HepG2 (cell line): ENCODE data around the gene POFUT1. TPM values are rescaled to one million over a fixed set of nuclear protein-coding genes. Genes with fewer than 3 reads are reported as not detected.
"Not testable (repeated sequence)": the region's sequence is repeated elsewhere in the genome, so short reads cannot be mapped to it uniquely, and the experiment has no call there.

Source experiments
- ATAC-seq: fragments of 200-7000 bp; cut with Tn5 transposase; 3 replicates; pipeline ENCODE4 v1.9.1; 2020; ENCODE audit warnings: mild to moderate bottlenecking, moderate library complexity
- BruUV-seq: library from RNA; stranded (reverse); fragments of 400-500 nt; replicated peaks from 2 replicates; lab custom pipeline; 2021; lab: Mats Ljungman, UMichigan
- CTCF ChIA-PET: fragments of 300-600 bp; formaldehyde crosslinking; extraction: SDS; loops from one replicate; lab custom pipeline; 2021; ENCODE audit warnings: low total read pairs, inconsistent platforms, low intra/inter-chr PET ratio; lab: Yijun Ruan, JAX
- POLR2A ChIA-PET: fragments of 350-600 bp; sonication (Branson Sonifier 250); formaldehyde crosslinking; loops from one replicate; lab custom pipeline; 2020; ENCODE audit warnings: antibody characterized with exemption, inconsistent platforms; lab: Yijun Ruan, JAX
- DNase-seq: peaks from one replicate; pipeline ENCODE4 v3.0.0-alpha.2; 2015; ENCODE audit warnings: low spot score
- FAIRE-seq: peaks from 3 replicates; lab custom pipeline; 2011; peaks lifted over from hg19 to GRCh38; lab: Jason Lieb, UNC
- H2AFZ ChIP-seq: one replicate; pipeline ENCODE4 v1.6.1; 2011; ENCODE audit warnings: low read length, inconsistent platforms
- H3K27ac ChIP-seq: fragments of 300-600 bp; 3 replicates; pipeline ENCODE4 v1.8.0; 2011; ENCODE audit warnings: mixed run types, mild to moderate bottlenecking, mixed read lengths, low read length, inconsistent platforms; ENCODE audit not compliant: insufficient read depth; ENCODE audit errors: extremely low read length
- H3K27me3 ChIP-seq, 2 experiments: fragments of 200-600 bp in 1 of 2; 2 replicates in 1 of 2; 3 replicates in 1 of 2; pipeline versions ENCODE4 v1.6.0 to v1.8.0; 2011; ENCODE audit warnings: low read length in 2 of 2, mild to moderate bottlenecking in 2 of 2, moderate library complexity in 2 of 2, inconsistent platforms in 1 of 2; ENCODE audit not compliant: insufficient read depth in 2 of 2, control insufficient read depth in 1 of 2
- H3K36me3 ChIP-seq, 2 experiments: fragments of 200-600 bp in 1 of 2; replicated peaks in 1 of 2; 2 replicates in 1 of 2; 3 replicates in 1 of 2; pipeline versions ENCODE4 v1.5.1 to v1.8.0; 2011; ENCODE audit warnings: low read length in 2 of 2, inconsistent platforms in 1 of 2; ENCODE audit not compliant: insufficient read depth in 2 of 2, control insufficient read depth in 1 of 2
- H3K4me1 ChIP-seq: 2 replicates; pipeline ENCODE4 v1.5.1; 2012; ENCODE audit warnings: low read length, inconsistent platforms; ENCODE audit not compliant: insufficient read depth
- H3K4me2 ChIP-seq: 2 replicates; pipeline ENCODE4 v1.6.0; 2011; ENCODE audit warnings: low read depth, low read length, inconsistent platforms
- H3K4me3 ChIP-seq, 3 experiments: fragments of 200-600 bp in 1 of 3; sonication (generic), shearing (Covaris generic) in 1 of 3; replicated peaks in 1 of 3; 2 replicates each; pipeline ENCODE4 v1.5.1; 2011 to 2016; ENCODE audit warnings: low read length in 3 of 3, inconsistent platforms in 2 of 3, low read depth in 2 of 3, mild to moderate bottlenecking in 2 of 3, control low read depth in 1 of 3, mixed read lengths in 1 of 3; ENCODE audit not compliant: insufficient read depth in 1 of 3
- H3K79me2 ChIP-seq: one replicate; pipeline ENCODE4 v1.6.1; 2011; ENCODE audit warnings: low read length, inconsistent platforms; ENCODE audit not compliant: insufficient read depth
- H3K9ac ChIP-seq: 2 replicates; pipeline ENCODE4 v1.6.0; 2011; ENCODE audit warnings: mild to moderate bottlenecking, low read depth, low read length, inconsistent platforms; ENCODE audit not compliant: insufficient read depth
- H3K9me3 ChIP-seq: 2 replicates; pipeline ENCODE4 v1.5.1; 2012; ENCODE audit warnings: mild to moderate bottlenecking, low read length
- H4K20me1 ChIP-seq: 2 replicates; pipeline ENCODE4 v1.6.0; 2011; ENCODE audit warnings: inconsistent platforms, mild to moderate bottlenecking, low read length, moderate library complexity; ENCODE audit not compliant: insufficient read depth
- ATF6 ChIP-seq: sonication (generic); formaldehyde crosslinking; conservative IDR thresholded peaks from 2 replicates; pipeline ENCODE4 v1.4.0; 2020; ENCODE audit warnings: missing genetic modification reagents
- GZF1 ChIP-seq: sonication (generic); formaldehyde crosslinking; IDR thresholded peaks from 2 replicates; pipeline ENCODE4 v1.5.1; 2020; ENCODE audit warnings: mild to moderate bottlenecking, missing genetic modification reagents
- KMT2A ChIP-seq: sonication (generic); formaldehyde crosslinking; IDR thresholded peaks from 2 replicates; pipeline ENCODE4 v1.4.0; 2020; ENCODE audit warnings: missing genetic modification reagents
- MXD4 ChIP-seq: IDR thresholded peaks from 2 replicates; pipeline ENCODE4 v1.6.1; 2016; ENCODE audit warnings: mild to moderate bottlenecking, missing biosample characterization, missing genetic modification reagents
- POLR2AphosphoS2 ChIP-seq: IDR thresholded peaks from 2 replicates; pipeline ENCODE4 v1.6.1; 2011; ENCODE audit warnings: low read depth, low read length, improper control_type of control experiment
- POLR2AphosphoS5 ChIP-seq: IDR thresholded peaks from 2 replicates; pipeline ENCODE4 v1.6.1; 2012; ENCODE audit warnings: low read depth, low read length
- TARDBP ChIP-seq: sonication (generic); formaldehyde crosslinking; IDR thresholded peaks from 2 replicates; pipeline ENCODE4 v1.8.0; 2022; ENCODE audit warnings: mild to moderate bottlenecking, missing genetic modification reagents
- ZFP90 ChIP-seq: sonication (generic); formaldehyde crosslinking; IDR thresholded peaks from 2 replicates; pipeline ENCODE4 v1.8.0; 2022; ENCODE audit warnings: missing genetic modification reagents, mild to moderate bottlenecking, inconsistent platforms, borderline replicate concordance
- ZFYVE20 ChIP-seq: sonication (generic); formaldehyde crosslinking; IDR thresholded peaks from 2 replicates; pipeline ENCODE4 v1.8.0; 2023; ENCODE audit warnings: low read depth, mild to moderate bottlenecking, moderate library complexity, missing genetic modification reagents, borderline replicate concordance
- ZKSCAN5 ChIP-seq: sonication (generic); formaldehyde crosslinking; IDR thresholded peaks from 2 replicates; pipeline ENCODE4 v1.5.1; 2020; ENCODE audit warnings: mild to moderate bottlenecking, missing genetic modification reagents
- ZMYM3 ChIP-seq: sonication (generic); formaldehyde crosslinking; IDR thresholded peaks from 2 replicates; pipeline ENCODE4 v1.5.1; 2020; ENCODE audit warnings: mild to moderate bottlenecking, missing genetic modification reagents
- ZNF121 ChIP-seq: sonication (generic); formaldehyde crosslinking; IDR thresholded peaks from 2 replicates; pipeline ENCODE4 v1.5.0; 2020; ENCODE audit warnings: mild to moderate bottlenecking, missing genetic modification reagents
- ZNF629 ChIP-seq: sonication (generic); formaldehyde crosslinking; conservative IDR thresholded peaks from 2 replicates; pipeline ENCODE4 v1.5.0; 2020; ENCODE audit warnings: missing genetic modification reagents
- WGBS: methylation state at CpG from one replicate; pipeline ENCODE4 v1.1.6; 2017; ENCODE audit warnings: low lambda C conversion rate; 5-methylcytosine and 5-hydroxymethylcytosine counted together
- in situ Hi-C: cut with HindIII; loops from 2 replicates; pipeline ENCODE4 v1.10.0; 2017; ENCODE audit warnings: low pct_unique_long_range_greater_than_20kb; ENCODE audit not compliant: extremely low pct_ligation_motif_present
- intact Hi-C: fragments of 100-400 bp; cut with micrococcal nuclease; formaldehyde crosslinking; loops from one replicate; pipeline ENCODE4 v1.10.0; 2022; ENCODE audit not compliant: unreplicated experiment
- polyA plus RNA-seq, 8 experiments: library from polyadenylated mRNA; depleted of rRNA in 3 of 8; stranded (reverse) in 7 of 8; unstranded in 1 of 8; fragments of >200 nt; fragmentation: Illumina TruSeq in 4 of 8; extraction: Trizol in 4 of 8; gene quantifications; 2 replicates each; pipeline versions ENCODE4 v1.2.1 to v1.2.3, GENCODE V29; 2011 to 2016; ENCODE audit warnings: low read depth in 4 of 8, missing spikeins in 1 of 8, mixed read lengths in 1 of 8; ENCODE audit not compliant: insufficient read depth in 1 of 8
- total RNA-seq, 5 experiments: library from RNA; depleted of rRNA; stranded (reverse); fragments of >200 nt; fragmentation: Illumina TruSeq; extraction: Trizol; gene quantifications; 2 replicates each; pipeline ENCODE4 v1.2.3, GENCODE V29; 2016; ENCODE audit warnings: low read depth in 1 of 5
- TF ChIP-seq, protein P1 (sequence below): IDR thresholded peaks from 2 replicates; pipeline ENCODE4 v1.4.0; 2020; ENCODE audit warnings: mild to moderate bottlenecking, missing genetic modification reagents

Gene POFUT1
- total and polyA plus RNA-seq, 2 of the 13 experiments (the other 11 are each of a cell fraction or from before 2014, with no cell fraction given) = 35.5 to 58.3 TPM

- DNase-seq = peak; percentile 49
- no peak overlapping the region for H3K9ac ChIP-seq
- H3K79me2 ChIP-seq = no peaks in the 10 kb centered on the region
- peaks cover 26 to 34% of the 10 kb centered on the region in 2 experiments for H3K36me3 ChIP-seq
- intact Hi-C loops = no loop called here
- H3K4me2 ChIP-seq = no peak overlapping the region
- CTCF ChIA-PET = no interaction called here
- H2AFZ ChIP-seq = no peak overlapping the region
- no TSS peak for BruUV-seq
- peaks cover 9% of the 10 kb centered on the region for H3K4me1 ChIP-seq
- no peaks in the 10 kb centered on the region for H3K9me3 ChIP-seq
- peak; percentile 38 for ATAC-seq
- H4K20me1 ChIP-seq = no peaks in the 10 kb centered on the region
- TF ChIP-seq ZFP90 = no peak
- TF ChIP-seq, protein P1, sequence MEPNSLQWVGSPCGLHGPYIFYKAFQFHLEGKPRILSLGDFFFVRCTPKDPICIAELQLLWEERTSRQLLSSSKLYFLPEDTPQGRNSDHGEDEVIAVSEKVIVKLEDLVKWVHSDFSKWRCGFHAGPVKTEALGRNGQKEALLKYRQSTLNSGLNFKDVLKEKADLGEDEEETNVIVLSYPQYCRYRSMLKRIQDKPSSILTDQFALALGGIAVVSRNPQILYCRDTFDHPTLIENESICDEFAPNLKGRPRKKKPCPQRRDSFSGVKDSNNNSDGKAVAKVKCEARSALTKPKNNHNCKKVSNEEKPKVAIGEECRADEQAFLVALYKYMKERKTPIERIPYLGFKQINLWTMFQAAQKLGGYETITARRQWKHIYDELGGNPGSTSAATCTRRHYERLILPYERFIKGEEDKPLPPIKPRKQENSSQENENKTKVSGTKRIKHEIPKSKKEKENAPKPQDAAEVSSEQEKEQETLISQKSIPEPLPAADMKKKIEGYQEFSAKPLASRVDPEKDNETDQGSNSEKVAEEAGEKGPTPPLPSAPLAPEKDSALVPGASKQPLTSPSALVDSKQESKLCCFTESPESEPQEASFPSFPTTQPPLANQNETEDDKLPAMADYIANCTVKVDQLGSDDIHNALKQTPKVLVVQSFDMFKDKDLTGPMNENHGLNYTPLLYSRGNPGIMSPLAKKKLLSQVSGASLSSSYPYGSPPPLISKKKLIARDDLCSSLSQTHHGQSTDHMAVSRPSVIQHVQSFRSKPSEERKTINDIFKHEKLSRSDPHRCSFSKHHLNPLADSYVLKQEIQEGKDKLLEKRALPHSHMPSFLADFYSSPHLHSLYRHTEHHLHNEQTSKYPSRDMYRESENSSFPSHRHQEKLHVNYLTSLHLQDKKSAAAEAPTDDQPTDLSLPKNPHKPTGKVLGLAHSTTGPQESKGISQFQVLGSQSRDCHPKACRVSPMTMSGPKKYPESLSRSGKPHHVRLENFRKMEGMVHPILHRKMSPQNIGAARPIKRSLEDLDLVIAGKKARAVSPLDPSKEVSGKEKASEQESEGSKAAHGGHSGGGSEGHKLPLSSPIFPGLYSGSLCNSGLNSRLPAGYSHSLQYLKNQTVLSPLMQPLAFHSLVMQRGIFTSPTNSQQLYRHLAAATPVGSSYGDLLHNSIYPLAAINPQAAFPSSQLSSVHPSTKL = 0 out of 2 replicates have a peak, but pooled peaks have one; percentile 5
- TF ChIP-seq GZF1 (CRISPR knock-in tag) = no peak
- peak; percentile 47; the same call in 1 of the 2 replicates for TF ChIP-seq TARDBP (CRISPR knock-in tag)
- TF ChIP-seq ATF6 (CRISPR knock-in tag) = no peak
- TF ChIP-seq KMT2A (CRISPR knock-in tag) = no peak
- TF ChIP-seq ZNF121 = no peak
- TF ChIP-seq ZNF629 (CRISPR knock-in tag) = peak; percentile 47; the same call in 1 of the 2 replicates
- no peak for TF ChIP-seq ZFYVE20
- TF ChIP-seq ZMYM3 = 0 out of 2 replicates have a peak, but pooled peaks have one; percentile 12
- TF ChIP-seq POLR2AphosphoS2 = 0 out of 2 replicates have a peak, but pooled peaks have one; percentile 29
- no peak for TF ChIP-seq MXD4 (CRISPR knock-in tag)
- 0 out of 2 replicates have a peak, but pooled peaks have one; percentile 48 for TF ChIP-seq ZKSCAN5 (CRISPR knock-in tag)
- 0 out of 2 replicates have a peak, but pooled peaks have one; percentile 17 for TF ChIP-seq POLR2AphosphoS5
- TF ChIP-seq, all 625 proteins: peak for 7
- FAIRE-seq = peak; percentile 63
- Histone ChIP-seq H3K27me3 (no peaks in the 10 kb centered on the region), H3K4me3 (no peak overlapping the region), H3K27ac (no peak overlapping the region)
- WGBS = 92% methylated on average over 2 of the region's 2 CpGs
- in situ Hi-C loops = no loop called here
- POLR2A ChIA-PET = no interaction called here
Measured at GRCh38 chr20:32168184-32168910, 39.3 kb upstream of the POFUT1 start.

DNA sequence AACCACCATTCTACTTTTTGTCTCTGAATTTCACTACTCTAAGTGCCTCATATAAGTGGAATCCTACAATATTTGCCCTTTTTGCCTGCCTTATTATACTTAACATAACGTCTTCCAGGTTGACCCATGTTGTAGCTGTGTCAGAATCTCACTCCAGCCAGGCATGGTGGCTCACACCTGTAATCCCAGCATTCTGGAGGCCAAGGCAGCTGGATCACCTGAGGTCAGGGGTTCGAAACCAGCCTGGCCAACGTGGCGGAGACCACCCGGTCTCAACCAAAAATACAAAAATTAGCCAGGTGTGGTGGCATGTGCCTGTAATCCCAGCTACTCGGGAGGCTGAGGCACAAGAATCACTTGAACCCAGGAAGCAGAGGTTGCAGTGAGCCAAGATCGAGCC lies 30.0 kb upstream of the POFUT1 start:
- POLR2A ChIA-PET = not testable (repeated sequence)

More for the DNA sequence above, 30.0 kb upstream of the POFUT1 start:
- H3K36me3 ChIP-seq, ATAC-seq, H3K27me3 ChIP-seq, H3K27ac ChIP-seq, H3K9me3 ChIP-seq, in situ Hi-C loops, H4K20me1 ChIP-seq, CTCF ChIA-PET, H2AFZ ChIP-seq, intact Hi-C loops, FAIRE-seq, H3K4me3 ChIP-seq, BruUV-seq, H3K9ac ChIP-seq, DNase-seq, H3K4me2 ChIP-seq, H3K79me2 ChIP-seq: not testable (repeated sequence)
- H3K4me1 ChIP-seq = peaks cover 16% of the 10 kb centered on the region
- WGBS = 97% methylated on average over 7 of the region's 7 CpGs
